CD4-positive, alpha-beta T cell (primary cell): ENCODE measurements around the gene EDRF1. TPM values are rescaled to one million over a fixed set of nuclear protein-coding genes. Genes with fewer than 3 reads are reported as not detected.

ENCODE experiments used
- ATAC-seq: fragments of 200-7000 bp; cut with Tn5 transposase; one replicate; pipeline ENCODE4 v1.10.0; 2022; ENCODE audit warnings: mild to moderate bottlenecking; ENCODE audit not compliant: poor library complexity
- CTCF ChIA-PET: fragments of 350-600 bp; sonication (Branson Sonifier 250); formaldehyde crosslinking; loops from one replicate; lab custom pipeline; 2021; ENCODE audit warnings: antibody characterized with exemption, inconsistent platforms; lab: Charles Lee
- POLR2A ChIA-PET: fragments of 350-600 bp; sonication (Branson Sonifier 250); formaldehyde crosslinking; loops from one replicate; lab custom pipeline; 2021; ENCODE audit warnings: antibody characterized with exemption, inconsistent platforms; lab: Charles Lee
- DNase-seq, 14 experiments: peaks; one replicate each; pipeline ENCODE4 v3.0.0-alpha.2; 2013 to 2020; ENCODE audit warnings: mixed read lengths in 2 of 14
- H3K27ac ChIP-seq, 2 donors: one replicate each; pipeline versions ENCODE4 v1.5.1 to v1.7.0; 2013; ENCODE audit warnings: low read length in 2 of 2, low read depth in 1 of 2, mild to moderate bottlenecking in 1 of 2
- H3K27me3 ChIP-seq, 2 experiments: 1 replicate in 1 of 2; 2 replicates in 1 of 2; pipeline versions ENCODE4 v1.6.1 to v1.7.0; 2013; ENCODE audit warnings: low read length in 2 of 2, control low read depth in 1 of 2, mild to moderate bottlenecking in 1 of 2, moderate library complexity in 1 of 2; ENCODE audit not compliant: insufficient read depth in 2 of 2, control insufficient read depth in 1 of 2
- H3K36me3 ChIP-seq: one replicate; pipeline ENCODE4 v1.6.1; 2013; ENCODE audit warnings: low read length, control low read depth; ENCODE audit not compliant: insufficient read depth
- H3K4me1 ChIP-seq: one replicate; pipeline ENCODE4 v1.6.1; 2013; ENCODE audit warnings: low read length, control low read depth; ENCODE audit not compliant: insufficient read depth
- H3K4me3 ChIP-seq: one replicate; pipeline ENCODE4 v1.5.1; 2013; ENCODE audit warnings: mild to moderate bottlenecking, low read length, moderate library complexity
- H3K9me3 ChIP-seq, 2 experiments: 1 replicate in 1 of 2; 2 replicates in 1 of 2; pipeline versions ENCODE4 v1.6.1 to v1.7.0; 2013; ENCODE audit warnings: low read length in 2 of 2, mild to moderate bottlenecking in 2 of 2, control low read depth in 1 of 2, moderate library complexity in 1 of 2; ENCODE audit not compliant: control insufficient read depth in 1 of 2, insufficient read depth in 1 of 2
- H3K27ac Mint-ChIP-seq: one replicate; pipeline ENCODE4 v1.8.0; 2020; ENCODE audit warnings: mixed read lengths
- H3K27me3 Mint-ChIP-seq: one replicate; pipeline ENCODE4 v1.8.0; 2021; ENCODE audit warnings: mixed read lengths
- H3K36me3 Mint-ChIP-seq: one replicate; pipeline ENCODE4 v1.8.0; 2021; ENCODE audit warnings: low read depth, mixed read lengths
- H3K4me1 Mint-ChIP-seq: one replicate; pipeline ENCODE4 v1.8.0; 2021; ENCODE audit warnings: low read depth, mixed read lengths
- H3K4me3 Mint-ChIP-seq: one replicate; pipeline ENCODE4 v1.8.0; 2020; ENCODE audit warnings: mild to moderate bottlenecking, mixed read lengths
- H3K9me3 Mint-ChIP-seq: one replicate; pipeline ENCODE4 v1.8.0; 2020; ENCODE audit warnings: mixed read lengths
- CTCF ChIP-seq: fragments of 200-600 bp; IDR thresholded peaks from one replicate; pipeline ENCODE4 v1.8.0; 2022; ENCODE audit warnings: antibody characterized with exemption, mild to moderate bottlenecking
- intact Hi-C, 2 experiments: fragments of 100-400 bp; cut with DNase I in 1 of 2; cut with micrococcal nuclease in 1 of 2; formaldehyde crosslinking; loops; one replicate each; pipeline versions ENCODE4 v1.15.1 to v1.9.0; 2023 to 2025; cut with DNase I, micrococcal nuclease
- total RNA-seq, 174 experiments: library from RNA in 2 of 174; stranded (reverse) in 2 of 174; gene quantifications; one replicate each; pipeline ENCODE4 v1.2.3 and lab custom pipeline; 2021 to 2026

Gene EDRF1
- total RNA-seq, 2 experiments from 2014 or later, result 39.0 to 39.8 TPM

GRCh38 chr10:125691160-125691981, 28.1 kb upstream of the EDRF1 start:
- H3K9me3 ChIP-seq, result no peaks in the 10 kb centered on the region
- TF ChIP-seq CTCF, result no peak
- intact Hi-C loops, result no loop called here
- H3K4me3 ChIP-seq, result no peak overlapping the region
- ChIA-PET CTCF (no interaction called here), POLR2A (no interaction called here)
- H3K36me3 Mint-ChIP-seq, result no peaks in the 10 kb centered on the region
- H3K4me1 Mint-ChIP-seq, result peaks cover 4% of the 10 kb centered on the region
- H3K27ac Mint-ChIP-seq, result no peak overlapping the region
- H3K4me3 Mint-ChIP-seq, result no peak overlapping the region
- no peaks in the 10 kb centered on the region for H3K4me1 ChIP-seq
- peaks cover 18% of the 10 kb centered on the region for H3K27me3 Mint-ChIP-seq
- ATAC-seq (no peak), DNase-seq (no peak)
- no peaks in the 10 kb centered on the region for H3K9me3 Mint-ChIP-seq
- H3K27ac ChIP-seq, result no peak overlapping the region
- H3K36me3 ChIP-seq, result no peaks in the 10 kb centered on the region
- peaks cover 0 to 8% of the 10 kb centered on the region in 2 experiments for H3K27me3 ChIP-seq

- Histone ChIP-seq H3K27me3 (peaks cover 0 to 6% of the 10 kb centered on the region in 2 experiments), H3K4me1 (no peaks in the 10 kb centered on the region), H3K4me3 (no peak overlapping the region), H3K36me3 (no peaks in the 10 kb centered on the region), H3K27ac (no peak overlapping the region), H3K9me3 (no peaks in the 10 kb centered on the region)
- no peaks in the 10 kb centered on the region for H3K9me3 Mint-ChIP-seq
- POLR2A ChIA-PET, result no interaction called here
- H3K36me3 Mint-ChIP-seq, result no peaks in the 10 kb centered on the region
- intact Hi-C loops, result no loop called here
- CTCF ChIA-PET, result no interaction called here
- ATAC-seq (no peak), DNase-seq (no peak)
- TF ChIP-seq CTCF, result no peak
- no peak overlapping the region for H3K27ac Mint-ChIP-seq
- H3K4me1 Mint-ChIP-seq, result peaks cover 4% of the 10 kb centered on the region
- peaks cover 18% of the 10 kb centered on the region for H3K27me3 Mint-ChIP-seq
- H3K4me3 Mint-ChIP-seq, result no peak overlapping the region
Observed at GRCh38 chr10:125692196-125692595, 27.3 kb upstream of the EDRF1 start.

- no peaks in the 10 kb centered on the region for H3K36me3 Mint-ChIP-seq
- intact Hi-C loops, result no loop called here
Observed at GRCh38 chr10:125692601-125693523, 26.6 kb upstream of the EDRF1 start.

More at GRCh38 chr10:125692601-125693523, 26.6 kb upstream of the EDRF1 start:
- Histone ChIP-seq H3K27ac (no peak overlapping the region), H3K4me1 (no peaks in the 10 kb centered on the region), H3K4me3 (no peak overlapping the region), H3K36me3 (no peaks in the 10 kb centered on the region), H3K9me3 (no peaks in the 10 kb centered on the region), H3K27me3 (peaks cover 0 to 6% of the 10 kb centered on the region in 2 experiments)
- ATAC-seq, result no peak
- Mint-ChIP-seq H3K4me3 (no peak overlapping the region), H3K27me3 (peaks cover 14% of the 10 kb centered on the region), H3K9me3 (no peaks in the 10 kb centered on the region), H3K4me1 (peaks cover 4% of the 10 kb centered on the region), H3K27ac (no peak overlapping the region)
- DNase-seq, result no peak
- POLR2A ChIA-PET, result no interaction called here
- no peak for TF ChIP-seq CTCF
- CTCF ChIA-PET, result no interaction called here
